GM12874 (cell line): ENCODE results near the gene ZNF518B.
A peak's percentile ranks its signal among the peaks of the same experiment; 100 is the strongest.

Source experiments
- CTCF ChIP-seq: IDR thresholded peaks from 2 replicates; pipeline ENCODE4 v1.5.1; 2011; ENCODE audit warnings: low read depth, mild to moderate bottlenecking, control low read depth, low read length, moderate library complexity; ENCODE audit not compliant: insufficient read depth

Gene ZNF518B

GRCh38 chr4:10405672-10406071 lies 51.6 kb downstream of the ZNF518B start:
- no peak for TF ChIP-seq CTCF

GRCh38 chr4:10403633-10404445 lies 53.4 kb downstream of the ZNF518B start:
- 0 out of 2 replicates have a peak, but pooled peaks have one; percentile 9 for TF ChIP-seq CTCF

GRCh38 chr4:10395971-10396580 lies 61.1 kb downstream of the ZNF518B start:
- no peak for TF ChIP-seq CTCF
